Left ventricle myocardium superior (tissue), 1 donor: Measurements from ENCODE around the gene TMEM222. TPM values are rescaled to one million over a fixed set of nuclear protein-coding genes. Genes with fewer than 3 reads are reported as not detected.
"Not testable (repeated sequence)": the region's sequence is repeated elsewhere in the genome, so short reads cannot be mapped to it uniquely, and the experiment has no call there.

Source experiments
- ATAC-seq: fragments of 200-7000 bp; cut with Tn5 transposase; one replicate; pipeline ENCODE4 v1.9.1; 2020; ENCODE audit warnings: mild to moderate bottlenecking, moderate library complexity
- DNase-seq: peaks from one replicate; pipeline ENCODE4 v3.0.0-alpha.2; 2020
- intact Hi-C: fragments of 100-400 bp; cut with micrococcal nuclease; formaldehyde crosslinking; loops from one replicate; pipeline ENCODE4 v1.11.0; 2022
- total RNA-seq: library from RNA; stranded (reverse); fragmentation: NEBNext Ultra II Directional; extraction: Animal tissue kit (Norgen Biotek cat#: 25700); gene quantifications from one replicate; pipeline ENCODE4 v1.2.1, GENCODE V29; 2021
- donor health status: DM: no; HTN: yes; CAD: no; lungs with severe emphysema.

Gene TMEM222
- total RNA-seq, 1 donor from 2014 or later: 19.9 TPM

- intact Hi-C loops: no loop called here
- peak; percentile 95 for DNase-seq
Measured at GRCh38 chr1:27366411-27367159, 44.6 kb downstream of the TMEM222 start, which contains the start of gene MAP3K6. Gene MAP3K6, minus strand, starts transcription at chr1:27366961. Its CDS starts 364 bp downstream, at chr1:27366597.

GRCh38 chr1:27367160-27367650 lies 45.2 kb downstream of the TMEM222 start:
- intact Hi-C loops: no loop called here
- DNase-seq (no peak), ATAC-seq (no peak)

More at GRCh38 chr1:27366411-27367159, 44.6 kb downstream of the TMEM222 start, which contains the start of gene MAP3K6:
- ATAC-seq: peak; percentile 80

- ATAC-seq: no peak
- DNase-seq: no peak
- intact Hi-C loops: no loop called here
Measured at GRCh38 chr1:27368869-27369582, 47.1 kb downstream of the TMEM222 start.

- DNase-seq: no peak
- ATAC-seq: no peak
- intact Hi-C loops: no loop called here
Measured at GRCh38 chr1:27372022-27372807, 50.3 kb downstream of the TMEM222 start.

GRCh38 chr1:27372808-27373690 lies 51.1 kb downstream of the TMEM222 start:
- intact Hi-C loops: no loop called here
- no peak for DNase-seq
- ATAC-seq: no peak

- DNase-seq: no peak
- ATAC-seq: peak; percentile 49
- intact Hi-C loops: no loop called here
Measured at GRCh38 chr1:27374362-27375086, 52.6 kb downstream of the TMEM222 start, which contains the start of gene FCN3. Gene FCN3, minus strand, starts transcription at chr1:27374824. Its CDS starts 6 bp downstream, at chr1:27374818.

- intact Hi-C loops: no loop called here
- DNase-seq: no peak
- ATAC-seq: no peak
Measured at GRCh38 chr1:27377760-27378495, 56.0 kb downstream of the TMEM222 start.

- ATAC-seq: no peak
Measured at GRCh38 chr1:27379564-27380122, 57.7 kb downstream of the TMEM222 start.

GRCh38 chr1:27380224-27380623 lies 58.3 kb downstream of the TMEM222 start:
- intact Hi-C loops: no loop called here
- DNase-seq: no peak
- no peak for ATAC-seq

More at GRCh38 chr1:27379564-27380122, 57.7 kb downstream of the TMEM222 start:
- DNase-seq: no peak
- intact Hi-C loops: no loop called here

GRCh38 chr1:27380766-27381733 lies 59.1 kb downstream of the TMEM222 start:
- DNase-seq: no peak
- intact Hi-C loops: no loop called here
- peak; percentile 62 for ATAC-seq

- intact Hi-C loops: no loop called here
- no peak for ATAC-seq
- DNase-seq: no peak
Measured at GRCh38 chr1:27381969-27382762, 60.2 kb downstream of the TMEM222 start.

GRCh38 chr1:27383039-27383605 lies 61.2 kb downstream of the TMEM222 start, which contains the start of gene CD164L2:
Gene CD164L2, minus strand, starts transcription at chr1:27383333. Its CDS starts 94 bp downstream, at chr1:27383239.
- DNase-seq (no peak), ATAC-seq (no peak)
- intact Hi-C loops: no loop called here

- no peak for DNase-seq
- no peak for ATAC-seq
- intact Hi-C loops: no loop called here
Measured at GRCh38 chr1:27383661-27384060, 61.7 kb downstream of the TMEM222 start.

- DNase-seq, ATAC-seq, intact Hi-C loops: not testable (repeated sequence)
Measured at GRCh38 chr1:27384797-27385196, 62.8 kb downstream of the TMEM222 start.
